ENCODE results near the gene SPATA20. TPM values are rescaled to one million over a fixed set of nuclear protein-coding genes. Genes with fewer than 3 reads are reported as not detected.

Gene SPATA20
- total RNA-seq, 2 experiments from 2014 or later = 29.9 to 35.2 TPM

- ATAC-seq = no peak
- no peaks in the 10 kb centered on the region for H3K36me3 Mint-ChIP-seq
- H3K4me1 Mint-ChIP-seq = no peaks in the 10 kb centered on the region
- no peaks in the 10 kb centered on the region for H3K9me3 Mint-ChIP-seq (ENCODE audit: low read depth)
- no peak overlapping the region for H3K4me3 Mint-ChIP-seq
- CTCF ChIA-PET = interaction anchor here (1.2 kb wide), 1 partner anchor 12 kb away, joined by 3 read pairs; no protein-coding TSS in a partner anchor
- no peak for DNase-seq
- H3K27ac Mint-ChIP-seq = no peak overlapping the region
- H3K27me3 Mint-ChIP-seq = peaks cover 25% of the 10 kb centered on the region
Observed at GRCh38 chr17:50527155-50527762, 19.7 kb upstream of the SPATA20 start.

- CTCF ChIA-PET = interaction anchor here (1.2 kb wide), 1 partner anchor 13 kb away, joined by 3 read pairs; no protein-coding TSS in a partner anchor
- no peaks in the 10 kb centered on the region for H3K36me3 Mint-ChIP-seq
- H3K4me3 Mint-ChIP-seq = no peak overlapping the region
- no peak overlapping the region for H3K27ac Mint-ChIP-seq
- DNase-seq (no peak), ATAC-seq (no peak)
- H3K27me3 Mint-ChIP-seq = peaks cover 32% of the 10 kb centered on the region
- no peaks in the 10 kb centered on the region for H3K9me3 Mint-ChIP-seq (ENCODE audit: low read depth)
- H3K4me1 Mint-ChIP-seq = peaks cover 2% of the 10 kb centered on the region
Observed at GRCh38 chr17:50527949-50528474, 19.0 kb upstream of the SPATA20 start.

- Mint-ChIP-seq H3K27ac (no peak overlapping the region), H3K4me1 (peaks cover 14% of the 10 kb centered on the region), H3K27me3 (peaks cover 50% of the 10 kb centered on the region), H3K4me3 (no peak overlapping the region), H3K36me3 (no peaks in the 10 kb centered on the region), H3K9me3 (ENCODE audit: low read depth) (no peaks in the 10 kb centered on the region)
- no peak for ATAC-seq
- CTCF ChIA-PET = interaction anchor here (2.7 kb wide), 1 partner anchor 12 kb away, joined by 13 read pairs; no protein-coding TSS in a partner anchor
- no peak for DNase-seq
Observed at GRCh38 chr17:50529849-50530248, 17.1 kb upstream of the SPATA20 start.

- Mint-ChIP-seq H3K27me3 (peaks cover 59% of the 10 kb centered on the region), H3K4me3 (no peak overlapping the region), H3K4me1 (peaks cover 14% of the 10 kb centered on the region), H3K36me3 (no peaks in the 10 kb centered on the region), H3K9me3 (ENCODE audit: low read depth) (no peaks in the 10 kb centered on the region), H3K27ac (no peak overlapping the region)
- CTCF ChIA-PET = interaction anchor here (1.5 to 2.7 kb wide), 2 partner anchors 10 to 31 kb away, joined by 4 to 13 read pairs; no protein-coding TSS in a partner anchor
- no peak for ATAC-seq
- DNase-seq = no peak
Observed at GRCh38 chr17:50531428-50532025, 15.4 kb upstream of the SPATA20 start.

- Mint-ChIP-seq H3K4me1 (peaks cover 14% of the 10 kb centered on the region), H3K27me3 (peaks cover 59% of the 10 kb centered on the region), H3K9me3 (ENCODE audit: low read depth) (no peaks in the 10 kb centered on the region), H3K4me3 (no peak within 1 kb of the TSS), H3K27ac (no peak within 1 kb of the TSS), H3K36me3 (no peaks in the 10 kb centered on the region)
- ATAC-seq = peak; percentile 54
- DNase-seq = no peak
- CTCF ChIA-PET = interaction anchor here (1.2 to 2.7 kb wide), 4 partner anchors 9 to 13 kb away, joined by 3 to 13 read pairs (median 6); no protein-coding TSS in a partner anchor
Observed at GRCh38 chr17:50532452-50533024, 14.4 kb upstream of the SPATA20 start, which contains the start of gene EPN3. Gene EPN3, plus strand, starts transcription at chr17:50532735. Its CDS starts 3,822 bp downstream, at chr17:50536557.

GRCh38 chr17:50533185-50533584, 13.8 kb upstream of the SPATA20 start:
- no peak overlapping the region for H3K4me3 Mint-ChIP-seq
- DNase-seq = no peak
- no peak for ATAC-seq
- no peaks in the 10 kb centered on the region for H3K9me3 Mint-ChIP-seq (ENCODE audit: low read depth)
- H3K36me3 Mint-ChIP-seq = no peaks in the 10 kb centered on the region
- no peak overlapping the region for H3K27ac Mint-ChIP-seq
- H3K4me1 Mint-ChIP-seq = peaks cover 14% of the 10 kb centered on the region
- CTCF ChIA-PET = interaction anchor here (1.1 to 1.7 kb wide), 4 partner anchors 9 to 55 kb away, joined by 3 to 9 read pairs (median 3); partner anchors contain the start of gene RSAD1
- peaks cover 59% of the 10 kb centered on the region for H3K27me3 Mint-ChIP-seq

GRCh38 chr17:50533720-50534148, 13.2 kb upstream of the SPATA20 start:
- Mint-ChIP-seq H3K36me3 (no peaks in the 10 kb centered on the region), H3K27ac (no peak overlapping the region), H3K4me3 (no peak overlapping the region), H3K27me3 (peaks cover 59% of the 10 kb centered on the region), H3K9me3 (ENCODE audit: low read depth) (no peaks in the 10 kb centered on the region), H3K4me1 (peaks cover 14% of the 10 kb centered on the region)
- ATAC-seq (no peak), DNase-seq (no peak)
- CTCF ChIA-PET = interaction anchor here (1.1 to 1.7 kb wide), 4 partner anchors 8 to 55 kb away, joined by 3 to 9 read pairs (median 3); partner anchors contain the start of gene RSAD1

GRCh38 chr17:50534222-50534978, 12.6 kb upstream of the SPATA20 start:
- Mint-ChIP-seq H3K27me3 (peaks cover 59% of the 10 kb centered on the region), H3K27ac (no peak overlapping the region)
- no peak for DNase-seq

GRCh38 chr17:50534979-50535326, 12.0 kb upstream of the SPATA20 start:
- no peak overlapping the region for H3K27ac Mint-ChIP-seq
- H3K4me3 Mint-ChIP-seq = no peak overlapping the region
- CTCF ChIA-PET = interaction anchor here (1.0 to 2.0 kb wide), 2 partner anchors 12 to 16 kb away, joined by 3 to 4 read pairs; partner anchors contain the start of gene SPATA20
- no peaks in the 10 kb centered on the region for H3K9me3 Mint-ChIP-seq (ENCODE audit: low read depth)
- DNase-seq (no peak), ATAC-seq (no peak)
- no peaks in the 10 kb centered on the region for H3K36me3 Mint-ChIP-seq
- H3K27me3 Mint-ChIP-seq = peaks cover 54% of the 10 kb centered on the region
- peaks cover 14% of the 10 kb centered on the region for H3K4me1 Mint-ChIP-seq

More at GRCh38 chr17:50534222-50534978, 12.6 kb upstream of the SPATA20 start:
- no peaks in the 10 kb centered on the region for H3K9me3 Mint-ChIP-seq (ENCODE audit: low read depth)
- peak; percentile 61 for ATAC-seq
- H3K4me1 Mint-ChIP-seq = peaks cover 14% of the 10 kb centered on the region
- CTCF ChIA-PET = interaction anchor here (1.1 to 2.0 kb wide), 4 partner anchors 7 to 56 kb away, joined by 3 to 9 read pairs (median 4); partner anchors contain the start of genes RSAD1 and SPATA20
- no peak overlapping the region for H3K4me3 Mint-ChIP-seq
- H3K36me3 Mint-ChIP-seq = no peaks in the 10 kb centered on the region

GRCh38 chr17:50535407-50535806, 11.6 kb upstream of the SPATA20 start:
- CTCF ChIA-PET = interaction anchor here (1.0 to 2.0 kb wide), 2 partner anchors 11 to 17 kb away, joined by 3 to 4 read pairs; partner anchors contain the start of gene SPATA20
- H3K27me3 Mint-ChIP-seq = peaks cover 51% of the 10 kb centered on the region
- no peak for ATAC-seq
- no peaks in the 10 kb centered on the region for H3K36me3 Mint-ChIP-seq
- H3K4me3 Mint-ChIP-seq = no peak overlapping the region
- DNase-seq = no peak
- no peak overlapping the region for H3K27ac Mint-ChIP-seq
- H3K4me1 Mint-ChIP-seq = peaks cover 14% of the 10 kb centered on the region
- H3K9me3 Mint-ChIP-seq (ENCODE audit: low read depth) = no peaks in the 10 kb centered on the region

- no peak overlapping the region for H3K4me3 Mint-ChIP-seq
- DNase-seq (no peak), ATAC-seq (no peak)
- H3K27me3 Mint-ChIP-seq = peaks cover 37% of the 10 kb centered on the region
- H3K36me3 Mint-ChIP-seq = no peaks in the 10 kb centered on the region
- H3K4me1 Mint-ChIP-seq = peaks cover 16% of the 10 kb centered on the region
- CTCF ChIA-PET = interaction anchor here (1.1 to 2.0 kb wide), 2 partner anchors 10 to 59 kb away, joined by 3 to 4 read pairs; partner anchors contain the start of gene SPATA20
- H3K27ac Mint-ChIP-seq = no peak overlapping the region
- no peaks in the 10 kb centered on the region for H3K9me3 Mint-ChIP-seq (ENCODE audit: low read depth)
Observed at GRCh38 chr17:50536683-50537646, 10.0 kb upstream of the SPATA20 start.

Data from activated CD8-positive, alpha-beta memory T cell treated with anti-CD3 and anti-CD28 coated beads, Interleukin-2, amount 10 ng/mL, durations not matched to agents 7 days and 5 days (primary cell).